Caco-2 (cell line): Measurements from ENCODE around the gene MICU1. TPM values are rescaled to one million over a fixed set of nuclear protein-coding genes. Genes with fewer than 3 reads are reported as not detected.

Experiments
- BruUV-seq: library from RNA; stranded (reverse); fragments of 400-500 nt; replicated peaks from 2 replicates; lab custom pipeline; 2021; lab: Mats Ljungman, UMichigan
- CTCF ChIA-PET: fragments of 300-600 bp; sonication (Branson Sonifier 250); formaldehyde crosslinking; loops from one replicate; lab custom pipeline; 2022; ENCODE audit warnings: antibody characterized with exemption; lab: Charles Lee
- POLR2A ChIA-PET: fragments of 300-600 bp; sonication (Branson Sonifier 250); formaldehyde crosslinking; loops from one replicate; lab custom pipeline; 2022; ENCODE audit warnings: antibody characterized with exemption; lab: Charles Lee
- DNase-seq, 2 experiments: peaks; one replicate each; pipeline versions ENCODE4 v3.0.0 to v3.0.0-alpha.2; 2020 to 2022
- H3K27me3 ChIP-seq: replicated peaks from 2 replicates; pipeline ENCODE4 v1.6.0; 2011; ENCODE audit warnings: low read length; ENCODE audit not compliant: control insufficient read depth, insufficient read depth
- H3K36me3 ChIP-seq: 2 replicates; pipeline ENCODE4 v1.5.1; 2011; ENCODE audit warnings: low read length; ENCODE audit not compliant: control insufficient read depth, insufficient read depth
- H3K4me1 ChIP-seq: fragments of 250-450 bp; sonication (Bioruptor Pico); 2 replicates; pipeline ENCODE4 v1.5.1; 2020; ENCODE audit warnings: mild to moderate bottlenecking
- H3K4me3 ChIP-seq: 2 replicates; pipeline ENCODE4 v1.5.1; 2011; ENCODE audit warnings: low read depth, mild to moderate bottlenecking, control low read depth, low read length
- H3K9me3 ChIP-seq: fragments of 250-450 bp; sonication (Bioruptor Pico); 2 replicates; pipeline ENCODE4 v1.5.1; 2020; ENCODE audit warnings: mild to moderate bottlenecking, moderate library complexity
- H3K27ac Mint-ChIP-seq: one replicate; pipeline ENCODE4 v1.8.0; 2022; ENCODE audit warnings: mixed read lengths; ENCODE audit not compliant: unreplicated experiment
- H3K27me3 Mint-ChIP-seq: one replicate; pipeline ENCODE4 v1.8.0; 2022; ENCODE audit warnings: mixed read lengths; ENCODE audit not compliant: insufficient read depth, unreplicated experiment
- H3K36me3 Mint-ChIP-seq: one replicate; pipeline ENCODE4 v1.8.0; 2022; ENCODE audit warnings: mild to moderate bottlenecking, mixed read lengths; ENCODE audit not compliant: insufficient read depth, unreplicated experiment
- H3K4me1 Mint-ChIP-seq: one replicate; pipeline ENCODE4 v1.8.0; 2022; ENCODE audit warnings: low read depth, mixed read lengths; ENCODE audit not compliant: unreplicated experiment
- H3K4me3 Mint-ChIP-seq: one replicate; pipeline ENCODE4 v1.8.0; 2022; ENCODE audit warnings: mild to moderate bottlenecking, moderate library complexity, mixed read lengths; ENCODE audit not compliant: unreplicated experiment
- H3K9me3 Mint-ChIP-seq: one replicate; pipeline ENCODE4 v1.8.0; 2022; ENCODE audit warnings: mixed read lengths; ENCODE audit not compliant: unreplicated experiment
- CTCF ChIP-seq, 2 experiments: fragments of 200-600 bp in 1 of 2; IDR thresholded peaks; 1 replicate in 1 of 2; 2 replicates in 1 of 2; pipeline versions ENCODE4 v1.5.1 to v1.8.0; 2011 to 2022; ENCODE audit warnings: antibody characterized with exemption in 1 of 2, control low read depth in 1 of 2, inconsistent platforms in 1 of 2, low read depth in 1 of 2, low read length in 1 of 2, mild to moderate bottlenecking in 1 of 2, moderate library complexity in 1 of 2; ENCODE audit not compliant: insufficient read depth in 1 of 2, severe bottlenecking in 1 of 2, unreplicated experiment in 1 of 2
- intact Hi-C: fragments of 100-400 bp; cut with micrococcal nuclease; formaldehyde crosslinking; loops from one replicate; pipeline ENCODE4 v1.10.0; 2022; ENCODE audit not compliant: unreplicated experiment
- total RNA-seq: library from RNA; stranded (reverse); gene quantifications from 2 replicates; pipeline ENCODE4 v1.2.3, GENCODE V29; 2022

Gene MICU1
- total RNA-seq, 1 experiment from 2014 or later, result 83.2 TPM

DNA sequence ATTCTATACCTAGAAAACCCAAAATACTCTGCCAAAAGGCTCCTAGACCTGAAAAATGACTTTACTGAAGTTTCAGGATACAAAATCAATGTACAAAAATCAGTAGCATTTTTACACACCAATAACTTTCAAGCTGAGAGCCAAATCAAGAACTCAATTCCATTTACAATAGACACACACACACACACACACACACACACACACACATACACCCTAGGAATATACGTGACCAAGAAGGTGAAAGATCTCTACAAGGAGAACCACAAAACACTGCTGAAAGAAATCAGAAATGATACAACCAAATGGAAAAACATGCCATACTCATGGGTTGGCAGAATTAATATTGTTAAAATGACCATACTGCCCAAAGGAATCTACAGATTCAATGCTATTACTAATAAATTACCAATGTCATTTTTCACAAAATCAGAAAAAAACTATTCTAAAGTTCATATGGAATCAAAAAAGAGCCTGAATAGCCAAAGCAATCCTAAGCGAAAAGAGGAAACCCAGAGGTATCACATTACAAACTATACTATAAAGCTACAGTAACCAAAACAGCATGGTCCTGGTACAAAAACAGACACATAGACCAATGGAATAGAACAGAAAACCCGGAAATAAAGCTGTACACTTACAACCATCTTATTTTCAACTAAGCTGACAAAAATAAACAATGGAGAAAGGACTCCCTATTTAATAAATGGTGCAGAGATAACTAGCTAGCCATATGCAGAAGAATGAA lies 122.0 kb downstream of the MICU1 start:
- Mint-ChIP-seq H3K4me1 (no peaks in the 10 kb centered on the region), H3K27me3 (no peaks in the 10 kb centered on the region), H3K36me3 (peaks cover 4% of the 10 kb centered on the region), H3K4me3 (no peak overlapping the region), H3K27ac (no peak overlapping the region), H3K9me3 (peaks cover 21% of the 10 kb centered on the region)
- POLR2A ChIA-PET, result no interaction called here
- Histone ChIP-seq H3K4me1 (no peaks in the 10 kb centered on the region), H3K36me3 (no peaks in the 10 kb centered on the region), H3K4me3 (no peak overlapping the region), H3K27me3 (no peaks in the 10 kb centered on the region), H3K9me3 (peaks cover 3% of the 10 kb centered on the region; the same call in 1 of the 2 replicates)
- BruUV-seq, result no TSS peak
- intact Hi-C loops, result no loop called here
- no peak for TF ChIP-seq CTCF (IDR thresholded peaks at IDR 0.05; ENCODE audit: insufficient read depth in 1 of 2, low read depth in 1 of 2, low read length in 1 of 2, severe bottlenecking in 1 of 2, unreplicated experiment in 1 of 2)
- no peak for DNase-seq
- CTCF ChIA-PET, result no interaction called here

GRCh38 chr10:72503241-72503640 lies 122.6 kb downstream of the MICU1 start:
- intact Hi-C loops, result no loop called here
- ChIA-PET CTCF (no interaction called here), POLR2A (no interaction called here)
- Mint-ChIP-seq H3K9me3 (peaks cover 21% of the 10 kb centered on the region), H3K27me3 (no peaks in the 10 kb centered on the region), H3K27ac (no peak overlapping the region), H3K36me3 (peaks cover 4% of the 10 kb centered on the region), H3K4me3 (no peak overlapping the region), H3K4me1 (no peaks in the 10 kb centered on the region)
- Histone ChIP-seq H3K4me1 (no peaks in the 10 kb centered on the region), H3K4me3 (no peak overlapping the region), H3K36me3 (no peaks in the 10 kb centered on the region), H3K9me3 (peaks cover 3% of the 10 kb centered on the region; the same call in 1 of the 2 replicates), H3K27me3 (no peaks in the 10 kb centered on the region)
- no TSS peak for BruUV-seq
- TF ChIP-seq CTCF (IDR thresholded peaks at IDR 0.05; ENCODE audit: insufficient read depth in 1 of 2, low read depth in 1 of 2, low read length in 1 of 2, severe bottlenecking in 1 of 2, unreplicated experiment in 1 of 2), result no peak
- no peak for DNase-seq

- ChIA-PET POLR2A (no interaction called here), CTCF (no interaction called here)
- no peak for DNase-seq
- Mint-ChIP-seq H3K36me3 (peaks cover 4% of the 10 kb centered on the region), H3K4me3 (no peak overlapping the region), H3K9me3 (peaks cover 21% of the 10 kb centered on the region), H3K4me1 (no peaks in the 10 kb centered on the region), H3K27me3 (no peaks in the 10 kb centered on the region), H3K27ac (no peak overlapping the region)
- no peak overlapping the region for H3K4me3 ChIP-seq
- peaks cover 3% of the 10 kb centered on the region; the same call in 1 of the 2 replicates for H3K9me3 ChIP-seq
- no TSS peak for BruUV-seq
- H3K4me1 ChIP-seq, result no peaks in the 10 kb centered on the region
- no peaks in the 10 kb centered on the region for H3K27me3 ChIP-seq
- intact Hi-C loops, result no loop called here
- TF ChIP-seq CTCF (IDR thresholded peaks at IDR 0.05; ENCODE audit: insufficient read depth in 1 of 2, low read depth in 1 of 2, low read length in 1 of 2, severe bottlenecking in 1 of 2, unreplicated experiment in 1 of 2), result no peak
- H3K36me3 ChIP-seq, result no peaks in the 10 kb centered on the region
Measured at GRCh38 chr10:72502581-72502980, 123.3 kb downstream of the MICU1 start.
